Measurements from ENCODE around the gene QRFP.

The QRFP gene

GRCh38 chr9:130847306-130848217 lies 49.0 kb downstream of the QRFP start (continued):
- no peak for TF ChIP-seq TSHZ1 (tag by site-specific recombination; IDR thresholded peaks at IDR 0.05; ENCODE audit: borderline replicate concordance)
- no peak for TF ChIP-seq BCL6B (tag by site-specific recombination; IDR thresholded peaks at IDR 0.05)
- 0 out of 2 replicates have a peak, but pooled peaks have one; percentile 30 for TF ChIP-seq IKZF3 (tag by site-specific recombination; IDR thresholded peaks at IDR 0.05)
- TF ChIP-seq ZEB2 (tag by site-specific recombination; IDR thresholded peaks at IDR 0.05) = peak; percentile 26; the same call in 1 of the 2 replicates
- TF ChIP-seq ZNF24 (tag by site-specific recombination; IDR thresholded peaks at IDR 0.05) = peak; percentile 48; the same call in 1 of the 2 replicates
- TF ChIP-seq SCRT2 (tag by site-specific recombination; IDR thresholded peaks at IDR 0.05) = peak; percentile 92
- TF ChIP-seq KLF7 (tag by site-specific recombination; IDR thresholded peaks at IDR 0.05; ENCODE audit: borderline replicate concordance) = no peak
- no peak; the same call in 1 of the 2 replicates for TF ChIP-seq INSM2 (tag by site-specific recombination; IDR thresholded peaks at IDR 0.05)
- no peak for TF ChIP-seq EGR2 (tag by site-specific recombination; IDR thresholded peaks at IDR 0.05; ENCODE audit: low read depth)
- TF ChIP-seq ZNF341 (tag by site-specific recombination; IDR thresholded peaks at IDR 0.05; ENCODE audit: low read depth) = peak; percentile 68; the same call in 1 of the 2 replicates
- no peak for TF ChIP-seq ZBTB8A (tag by site-specific recombination; IDR thresholded peaks at IDR 0.05)

- no peak overlapping the region for H3K27ac ChIP-seq (ENCODE audit: extremely low read depth, low read depth, low read length)
- peak overlapping the region; percentile 14 for H3K4me3 ChIP-seq (ENCODE audit: low read depth, low read length)
- no peaks in the 10 kb centered on the region for H3K9me3 ChIP-seq (ENCODE audit: control insufficient read depth, insufficient read depth, low read depth, low read length)
- no peaks in the 10 kb centered on the region for H3K36me3 ChIP-seq (ENCODE audit: control insufficient read depth in 2 of 2, insufficient read depth in 1 of 2, low read length in 2 of 2)
- ChIA-PET POLR2A (interaction anchor here (0.6 to 1.9 kb wide), 4 partner anchors 11 to 832 kb away, joined by 3 to 6 read pairs (median 5); no protein-coding TSS in a partner anchor), CTCF (interaction anchor here (0.6 to 3.0 kb wide), 15 partner anchors 8 to 200 kb away, joined by 3 to 24 read pairs (median 4); partner anchors contain the start of gene ABL1)
- no peaks in the 10 kb centered on the region; the same call in 1 of the 2 replicates for H3K4me1 ChIP-seq (ENCODE audit: control insufficient read depth, insufficient read depth, low read length)
- TF ChIP-seq ZBTB10 (tag by site-specific recombination; IDR thresholded peaks at IDR 0.05) (peak; percentile 26; the same call in 1 of the 2 replicates), ZNF140 (tag by site-specific recombination; IDR thresholded peaks at IDR 0.05) (no peak), ZSCAN18 (tag by site-specific recombination; IDR thresholded peaks at IDR 0.05) (no peak), BCL11A (tag by site-specific recombination; IDR thresholded peaks at IDR 0.05; ENCODE audit: low read depth) (no peak), ZEB2 (tag by site-specific recombination; IDR thresholded peaks at IDR 0.05) (no peak), ZNF513 (tag by site-specific recombination; IDR thresholded peaks at IDR 0.05) (no peak), PBX3 (CRISPR knock-in tag; IDR thresholded peaks at IDR 0.05) (no peak), ZNF654 (tag by site-specific recombination; IDR thresholded peaks at IDR 0.05; ENCODE audit: low read depth) (no peak)
Measured at GRCh38 chr9:130846487-130847305, 49.9 kb downstream of the QRFP start.

Data from HEK293 (cell line).